Ishikawa (cell line): ENCODE data around the gene KCNIP3.

ENCODE experiments used
- CEBPB ChIP-seq: IDR thresholded peaks from 2 replicates; pipeline ENCODE4 v1.6.1; 2012
- CREB1 ChIP-seq: IDR thresholded peaks from 2 replicates; pipeline ENCODE4 v1.6.1; 2012; ENCODE audit warnings: low read depth
- EGR1 ChIP-seq: IDR thresholded peaks from 2 replicates; pipeline ENCODE4 v1.6.1; 2012
- EP300 ChIP-seq: IDR thresholded peaks from 2 replicates; pipeline ENCODE4 v1.6.1; 2012; ENCODE audit warnings: borderline replicate concordance
- FOXM1 ChIP-seq: IDR thresholded peaks from 2 replicates; pipeline ENCODE4 v1.6.1; 2012; ENCODE audit warnings: low read depth, borderline replicate concordance
- NFIC ChIP-seq: IDR thresholded peaks from 2 replicates; pipeline ENCODE4 v1.6.1; 2012
- RAD21 ChIP-seq: IDR thresholded peaks from 2 replicates; pipeline ENCODE4 v1.6.1; 2012; ENCODE audit warnings: low read depth
- TAF1 ChIP-seq: IDR thresholded peaks from 2 replicates; pipeline ENCODE4 v1.6.1; 2012; ENCODE audit warnings: low read depth, mild to moderate bottlenecking
- TCF12 ChIP-seq: IDR thresholded peaks from 2 replicates; pipeline ENCODE4 v1.6.1; 2012; ENCODE audit warnings: low read depth
- TEAD4 ChIP-seq: IDR thresholded peaks from 2 replicates; pipeline ENCODE4 v1.6.1; 2012
- YY1 ChIP-seq: IDR thresholded peaks from 2 replicates; pipeline ENCODE4 v1.6.1; 2012; ENCODE audit warnings: low read depth
- ZBTB7A ChIP-seq: IDR thresholded peaks from 2 replicates; pipeline ENCODE4 v1.6.1; 2012; ENCODE audit warnings: low read depth
- TF ChIP-seq, protein P1 (sequence below): IDR thresholded peaks from 2 replicates; pipeline ENCODE4 v1.6.1; 2012; ENCODE audit warnings: low read depth, mild to moderate bottlenecking
- TF ChIP-seq, protein P2 (sequence below): IDR thresholded peaks from 2 replicates; pipeline ENCODE4 v1.6.1; 2012
- TF ChIP-seq, protein P3 (sequence below): IDR thresholded peaks from 2 replicates; pipeline ENCODE4 v1.6.1; 2012

The KCNIP3 gene

DNA sequence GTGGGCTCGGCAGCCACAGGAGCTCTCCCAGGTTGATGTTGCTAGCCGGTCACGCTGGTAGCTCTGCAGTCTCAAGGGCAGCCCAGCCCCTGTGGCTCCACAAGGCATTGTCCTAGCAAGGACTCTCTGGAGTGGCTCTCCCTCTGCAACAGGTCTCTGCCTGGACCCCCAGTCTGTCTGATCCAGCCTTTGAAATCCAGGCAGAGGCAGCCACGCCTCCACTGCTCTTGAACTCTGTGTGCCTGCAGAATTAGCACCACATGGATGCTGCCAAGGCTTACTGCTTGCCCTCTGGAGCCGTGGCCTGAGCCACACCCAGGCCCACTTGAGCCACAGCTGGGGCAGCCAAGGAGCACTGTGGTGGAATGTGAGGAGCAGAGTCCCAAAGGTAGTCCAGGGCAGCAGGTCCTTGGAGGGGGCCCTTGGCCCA is 62.4 kb downstream of the KCNIP3 start:
- TF ChIP-seq, protein P1, sequence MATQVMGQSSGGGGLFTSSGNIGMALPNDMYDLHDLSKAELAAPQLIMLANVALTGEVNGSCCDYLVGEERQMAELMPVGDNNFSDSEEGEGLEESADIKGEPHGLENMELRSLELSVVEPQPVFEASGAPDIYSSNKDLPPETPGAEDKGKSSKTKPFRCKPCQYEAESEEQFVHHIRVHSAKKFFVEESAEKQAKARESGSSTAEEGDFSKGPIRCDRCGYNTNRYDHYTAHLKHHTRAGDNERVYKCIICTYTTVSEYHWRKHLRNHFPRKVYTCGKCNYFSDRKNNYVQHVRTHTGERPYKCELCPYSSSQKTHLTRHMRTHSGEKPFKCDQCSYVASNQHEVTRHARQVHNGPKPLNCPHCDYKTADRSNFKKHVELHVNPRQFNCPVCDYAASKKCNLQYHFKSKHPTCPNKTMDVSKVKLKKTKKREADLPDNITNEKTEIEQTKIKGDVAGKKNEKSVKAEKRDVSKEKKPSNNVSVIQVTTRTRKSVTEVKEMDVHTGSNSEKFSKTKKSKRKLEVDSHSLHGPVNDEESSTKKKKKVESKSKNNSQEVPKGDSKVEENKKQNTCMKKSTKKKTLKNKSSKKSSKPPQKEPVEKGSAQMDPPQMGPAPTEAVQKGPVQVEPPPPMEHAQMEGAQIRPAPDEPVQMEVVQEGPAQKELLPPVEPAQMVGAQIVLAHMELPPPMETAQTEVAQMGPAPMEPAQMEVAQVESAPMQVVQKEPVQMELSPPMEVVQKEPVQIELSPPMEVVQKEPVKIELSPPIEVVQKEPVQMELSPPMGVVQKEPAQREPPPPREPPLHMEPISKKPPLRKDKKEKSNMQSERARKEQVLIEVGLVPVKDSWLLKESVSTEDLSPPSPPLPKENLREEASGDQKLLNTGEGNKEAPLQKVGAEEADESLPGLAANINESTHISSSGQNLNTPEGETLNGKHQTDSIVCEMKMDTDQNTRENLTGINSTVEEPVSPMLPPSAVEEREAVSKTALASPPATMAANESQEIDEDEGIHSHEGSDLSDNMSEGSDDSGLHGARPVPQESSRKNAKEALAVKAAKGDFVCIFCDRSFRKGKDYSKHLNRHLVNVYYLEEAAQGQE, result no peak
- TF ChIP-seq ZBTB7A (no peak), FOXM1 (no peak), TEAD4 (no peak), YY1 (no peak), EGR1 (no peak), CREB1 (no peak), TAF1 (no peak), TCF12 (no peak)

DNA sequence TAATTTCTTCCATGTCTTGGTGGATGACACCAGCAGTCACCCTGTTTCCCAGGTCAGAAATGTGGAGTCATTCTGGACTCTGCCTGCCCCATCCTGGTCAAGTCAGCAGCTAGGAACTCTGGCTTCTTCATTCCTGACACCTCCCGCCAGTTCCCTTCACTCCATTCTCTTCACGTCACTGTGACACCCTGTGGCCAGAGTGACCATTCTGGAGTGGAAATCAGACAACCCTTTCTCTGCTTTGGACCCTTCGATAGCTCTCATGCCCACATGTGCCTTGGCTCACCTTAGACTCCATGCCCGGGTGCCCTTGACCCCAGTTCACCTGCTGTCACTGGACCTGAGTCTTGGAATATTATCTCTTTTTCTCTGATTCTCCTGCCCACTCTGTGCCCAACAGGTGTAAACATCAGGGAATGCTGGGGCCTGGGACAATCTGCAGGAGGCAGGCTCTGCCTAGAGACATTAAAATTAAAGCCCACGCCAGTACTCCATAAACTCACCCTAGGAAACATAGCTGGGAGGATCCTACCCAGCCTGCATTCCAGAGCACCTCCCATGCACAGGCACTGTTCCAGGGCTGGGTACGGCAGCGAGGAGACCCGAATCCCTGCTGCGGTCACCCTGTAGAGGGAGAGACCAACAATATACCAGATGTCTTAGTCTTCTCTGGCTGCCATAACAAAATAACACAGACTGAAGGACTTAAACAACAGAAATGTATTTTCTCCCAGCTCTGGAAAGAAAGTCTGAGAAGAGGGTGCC is 64.3 kb downstream of the KCNIP3 start:
- TF ChIP-seq CEBPB, result no peak
- no peak for TF ChIP-seq TAF1
- TF ChIP-seq, protein P2, sequence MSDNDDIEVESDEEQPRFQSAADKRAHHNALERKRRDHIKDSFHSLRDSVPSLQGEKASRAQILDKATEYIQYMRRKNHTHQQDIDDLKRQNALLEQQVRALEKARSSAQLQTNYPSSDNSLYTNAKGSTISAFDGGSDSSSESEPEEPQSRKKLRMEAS, result no peak
- TF ChIP-seq CREB1, result no peak
- no peak for TF ChIP-seq YY1
- TF ChIP-seq RAD21, result no peak
- no peak for TF ChIP-seq ZBTB7A
- TF ChIP-seq FOXM1, result no peak
- no peak for TF ChIP-seq TCF12
- no peak for TF ChIP-seq EP300
- TF ChIP-seq, protein P1, result no peak
- TF ChIP-seq TEAD4, result no peak
- TF ChIP-seq NFIC, result no peak
- no peak for TF ChIP-seq EGR1
- TF ChIP-seq, protein P3, sequence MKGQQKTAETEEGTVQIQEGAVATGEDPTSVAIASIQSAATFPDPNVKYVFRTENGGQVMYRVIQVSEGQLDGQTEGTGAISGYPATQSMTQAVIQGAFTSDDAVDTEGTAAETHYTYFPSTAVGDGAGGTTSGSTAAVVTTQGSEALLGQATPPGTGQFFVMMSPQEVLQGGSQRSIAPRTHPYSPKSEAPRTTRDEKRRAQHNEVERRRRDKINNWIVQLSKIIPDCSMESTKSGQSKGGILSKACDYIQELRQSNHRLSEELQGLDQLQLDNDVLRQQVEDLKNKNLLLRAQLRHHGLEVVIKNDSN, result no peak

DNA sequence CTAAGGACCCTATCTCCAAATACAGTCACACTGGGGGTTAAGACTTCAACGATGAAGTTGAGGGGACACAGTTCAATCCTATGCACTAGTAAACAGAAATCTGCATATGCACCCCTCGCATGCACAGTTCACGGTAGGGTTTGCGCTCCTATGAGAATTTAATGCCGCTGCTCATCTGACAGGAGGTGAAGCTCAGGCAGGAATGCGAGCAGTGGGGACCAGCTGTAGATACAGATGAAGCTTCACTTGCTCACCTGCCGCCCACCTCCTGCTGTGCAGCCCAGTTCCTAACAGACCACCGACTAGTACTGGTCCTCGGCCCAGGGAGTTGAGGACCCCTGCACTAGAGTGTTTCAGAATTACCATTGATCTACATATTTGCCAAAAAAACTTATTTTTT is 65.3 kb downstream of the KCNIP3 start:
- TF ChIP-seq, protein P3, result no peak
- no peak for TF ChIP-seq TCF12
- TF ChIP-seq EGR1, result no peak
- no peak for TF ChIP-seq TEAD4
- TF ChIP-seq, protein P2, result no peak
- no peak for TF ChIP-seq TAF1
- TF ChIP-seq CREB1, result no peak
- TF ChIP-seq YY1, result no peak
- TF ChIP-seq, protein P1, result no peak

DNA sequence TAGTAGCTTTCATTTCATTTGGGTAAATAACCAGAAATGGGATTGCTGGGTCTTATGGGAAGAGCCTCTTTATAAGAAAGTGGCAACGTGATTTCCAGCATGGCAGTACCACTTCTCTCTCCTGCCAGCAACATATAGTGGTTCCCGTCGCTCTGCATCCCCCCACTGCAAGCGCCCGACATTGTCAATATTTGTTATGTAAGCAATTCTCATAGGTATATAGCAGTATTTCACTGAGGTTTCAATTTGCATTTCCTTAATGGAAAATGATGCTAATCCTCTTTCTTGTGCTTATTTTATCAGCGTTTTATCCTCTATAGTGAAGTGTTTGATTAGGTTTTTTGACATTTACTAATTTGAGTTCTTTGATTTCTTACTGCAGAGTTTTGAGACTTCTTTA is 69.4 kb downstream of the KCNIP3 start:
- no peak for TF ChIP-seq RAD21
- no peak for TF ChIP-seq TEAD4
- no peak for TF ChIP-seq TAF1
- no peak for TF ChIP-seq EGR1
- TF ChIP-seq CREB1, result no peak
- no peak for TF ChIP-seq TCF12
- TF ChIP-seq, protein P2, result no peak
- no peak for TF ChIP-seq YY1
- no peak for TF ChIP-seq FOXM1
- no peak for TF ChIP-seq EP300
- TF ChIP-seq NFIC, result no peak
- TF ChIP-seq, protein P1, result no peak
- TF ChIP-seq, protein P3, result no peak
- TF ChIP-seq ZBTB7A, result no peak
- no peak for TF ChIP-seq CEBPB
